ENCODE data around the gene COL25A1.

COL25A1 gene

DNA sequence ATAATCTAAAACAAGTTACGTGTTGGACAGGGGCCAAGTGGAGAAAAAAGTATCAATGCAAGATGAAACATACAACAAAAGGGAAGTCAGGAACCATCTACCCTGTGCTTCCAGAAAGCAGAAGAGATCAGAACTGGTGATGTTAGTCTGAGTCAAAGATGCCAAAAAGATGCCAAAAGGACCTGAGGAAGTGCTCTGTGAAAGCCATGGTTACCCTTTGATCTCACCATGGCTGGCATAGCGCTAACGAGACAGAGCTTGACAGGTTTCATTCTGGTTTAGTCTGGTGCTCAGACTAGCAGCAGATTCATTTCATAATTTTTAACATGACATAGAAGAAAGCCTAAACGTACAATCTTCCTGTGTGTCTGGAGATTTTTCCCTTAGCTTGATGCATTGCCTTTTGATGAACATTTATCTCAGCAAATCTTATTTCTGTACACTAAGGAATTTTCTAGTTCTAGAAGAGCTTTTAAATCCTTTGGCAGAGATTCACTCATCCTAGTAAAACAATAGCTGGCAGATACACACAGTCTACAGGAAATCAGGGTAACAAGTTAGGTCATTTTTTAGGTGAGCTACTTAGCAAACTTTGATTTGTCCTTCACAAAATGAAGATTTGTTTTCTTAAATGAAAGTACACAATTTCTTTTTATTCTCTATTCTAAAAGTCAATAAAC is 87.7 kb downstream of the COL25A1 start:
- DNase-seq (ENCODE audit: low spot score), result no peak

DNA sequence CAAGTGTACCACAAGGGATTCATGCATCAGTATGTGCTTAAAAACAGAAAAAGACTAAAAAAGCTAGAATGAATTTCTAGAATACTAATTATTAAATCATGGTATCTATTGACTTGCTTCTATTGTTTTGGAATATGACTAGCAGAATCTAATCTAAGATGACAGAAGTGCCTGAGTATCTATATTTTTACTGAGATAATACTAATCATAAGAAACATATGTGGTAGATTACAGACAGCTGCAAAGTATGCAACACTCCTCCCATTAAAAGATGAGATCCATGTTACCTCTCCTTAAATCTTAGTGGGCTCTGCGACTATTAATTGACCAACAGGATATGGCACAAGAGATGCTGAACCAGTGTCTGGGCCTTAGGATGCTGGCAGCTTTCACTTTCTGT is 89.4 kb downstream of the COL25A1 start:
- no peak for DNase-seq (ENCODE audit: low spot score)

DNA sequence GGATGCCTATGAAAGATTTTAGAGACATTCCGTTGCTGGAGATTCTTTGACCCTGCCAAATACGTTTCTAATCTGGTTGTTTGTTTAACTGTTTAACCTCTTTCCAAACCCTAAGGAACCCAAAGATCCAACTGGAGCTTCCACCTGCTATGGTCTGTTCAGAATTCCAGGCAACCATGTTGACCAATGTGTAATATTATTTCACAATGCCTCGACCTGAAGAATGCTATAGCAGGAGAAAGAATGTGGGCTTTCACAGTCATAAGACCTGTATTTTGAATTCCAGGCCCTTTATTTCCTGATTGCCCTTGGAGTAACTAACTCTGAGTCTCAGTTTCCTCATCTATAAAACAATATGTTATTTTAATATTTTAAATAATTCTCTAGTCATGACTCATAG is 90.8 kb downstream of the COL25A1 start:
- DNase-seq (ENCODE audit: low spot score), result no peak

DNA sequence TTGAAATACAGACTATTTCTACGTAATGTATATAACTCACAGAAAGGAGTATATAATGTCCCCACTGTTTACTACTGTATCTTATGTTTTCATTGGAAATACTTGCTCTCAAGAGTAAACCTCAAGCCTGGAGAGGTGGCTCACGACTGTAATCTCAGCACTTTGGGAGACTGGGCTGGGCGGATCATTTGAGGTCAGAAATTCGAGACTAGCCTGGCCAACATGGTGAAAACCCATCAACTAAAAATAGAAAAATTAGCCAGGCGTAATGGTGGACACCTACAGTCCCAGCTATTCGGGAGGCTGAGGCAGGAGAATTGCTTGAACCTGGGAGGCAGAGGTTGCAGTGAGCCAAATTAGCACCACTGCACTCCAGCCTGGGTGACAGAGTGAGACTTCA is 92.8 kb downstream of the COL25A1 start:
- DNase-seq (ENCODE audit: low spot score), result no peak

DNA sequence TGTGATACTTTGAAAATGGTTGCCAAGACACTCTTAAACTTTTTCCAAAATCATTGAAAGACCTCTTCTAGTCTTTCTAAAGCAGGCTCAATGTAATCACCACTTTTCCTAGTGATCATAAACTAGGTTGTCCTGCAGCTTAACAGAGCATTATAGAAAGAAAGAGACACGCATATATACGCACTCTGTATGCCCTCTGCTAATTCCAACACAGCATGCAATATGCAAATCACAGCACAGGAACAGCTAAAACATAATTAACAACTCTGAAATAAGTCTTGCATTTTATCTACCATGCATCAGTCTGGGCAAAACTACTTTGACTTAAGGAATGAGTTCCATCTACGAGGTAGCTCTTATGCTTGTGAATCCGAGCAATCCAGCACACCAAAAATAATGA is 94.6 kb downstream of the COL25A1 start:
- DNase-seq (ENCODE audit: low spot score), result no peak

DNA sequence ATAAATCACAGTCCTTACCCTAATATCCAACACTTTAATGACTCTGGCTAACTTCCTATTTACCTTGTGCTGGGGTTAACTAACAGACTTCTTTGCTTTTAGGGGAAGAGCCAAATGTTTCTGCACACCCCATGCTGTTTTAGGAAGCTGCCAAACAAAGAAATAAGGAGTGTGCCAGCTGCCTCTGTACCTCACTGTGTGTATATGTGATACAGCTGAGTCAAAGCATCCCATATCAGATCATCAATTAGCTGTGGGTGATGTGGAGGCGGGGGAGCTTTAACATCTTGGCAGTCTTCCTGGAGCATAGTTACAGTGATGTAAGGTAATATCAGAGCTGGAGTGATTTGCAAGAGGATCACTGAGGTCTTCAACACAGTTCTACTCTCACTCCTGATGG is 95.4 kb downstream of the COL25A1 start:
- peak; percentile 66 for DNase-seq (ENCODE audit: low spot score)

DNA sequence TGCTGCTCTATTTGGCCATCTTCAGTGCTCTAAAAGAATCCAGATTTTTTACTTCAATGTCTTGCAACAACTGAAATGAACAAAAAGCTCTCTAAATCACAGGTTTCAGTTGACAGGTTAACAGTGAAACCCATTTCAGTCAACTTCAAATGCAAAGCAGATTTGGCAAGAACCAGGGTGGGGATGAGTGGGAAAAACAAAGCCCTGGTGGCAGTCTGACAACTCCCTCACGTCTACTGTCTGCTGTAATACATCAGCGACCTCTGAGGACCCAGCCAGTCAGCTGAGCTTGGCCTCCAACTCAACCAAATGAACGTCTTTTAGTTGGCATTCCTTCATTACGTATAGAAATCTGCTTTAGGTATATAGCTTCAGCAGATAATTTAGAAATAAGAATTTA is 95.8 kb downstream of the COL25A1 start:
- DNase-seq (ENCODE audit: low spot score), result no peak

DNA sequence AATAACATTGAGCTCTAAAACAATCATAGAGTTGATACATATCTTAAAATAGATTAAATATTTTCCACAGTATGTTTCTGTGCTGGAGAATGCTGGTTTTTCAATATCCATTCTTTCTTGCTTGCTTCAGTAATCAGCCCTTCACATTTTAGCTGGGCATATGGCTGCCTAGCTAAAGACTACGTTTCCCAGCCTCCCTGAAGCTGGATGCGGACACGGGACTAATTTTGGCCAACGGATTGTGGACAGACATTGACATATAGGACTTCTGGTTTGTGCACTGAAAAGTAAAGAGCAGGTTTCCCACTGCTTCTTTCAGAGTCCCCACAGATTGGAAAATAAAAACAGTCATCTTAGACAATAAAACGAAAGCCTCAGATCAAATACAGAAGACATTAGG is 97.3 kb downstream of the COL25A1 start:
- no peak for DNase-seq (ENCODE audit: low spot score)

DNA sequence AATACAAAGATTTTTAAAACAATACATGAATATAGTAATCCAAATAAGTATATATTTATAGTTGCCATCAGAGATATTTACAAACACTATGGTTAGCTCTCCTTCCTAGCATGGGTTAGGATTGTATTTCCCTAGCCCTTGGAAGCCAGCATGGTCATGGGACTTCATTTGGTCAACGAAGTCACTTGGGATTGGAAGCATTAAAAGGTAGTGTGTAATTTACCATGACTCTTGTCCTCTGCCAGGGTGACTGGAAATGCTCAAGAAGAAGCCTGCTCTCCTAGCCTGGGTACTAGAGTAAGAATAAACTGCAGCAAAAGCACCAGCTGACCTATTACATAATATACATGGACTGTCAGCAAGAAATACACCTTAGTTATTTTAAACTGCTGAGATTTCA is 102.9 kb downstream of the COL25A1 start:
- no peak for DNase-seq (ENCODE audit: low spot score)

DNA sequence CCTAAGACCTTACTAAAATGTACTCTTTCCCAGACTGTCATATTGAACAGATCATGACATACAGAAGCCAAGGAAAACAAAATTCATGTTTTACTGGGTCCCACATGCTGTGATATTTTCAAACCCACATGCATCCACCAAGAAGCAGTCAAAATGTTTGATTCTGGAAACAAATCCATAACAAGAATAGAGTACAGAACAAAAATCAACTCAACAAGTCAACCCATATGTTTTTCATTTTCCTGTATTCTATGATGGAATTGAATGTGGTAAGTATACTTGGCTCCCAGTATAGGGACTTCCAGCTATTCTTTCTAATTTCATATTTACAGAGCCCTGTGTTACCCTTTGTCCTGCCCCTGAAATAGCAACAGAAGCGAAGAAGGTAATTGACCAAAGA is 106.8 kb downstream of the COL25A1 start:
- DNase-seq (ENCODE audit: low spot score), result no peak

DNA sequence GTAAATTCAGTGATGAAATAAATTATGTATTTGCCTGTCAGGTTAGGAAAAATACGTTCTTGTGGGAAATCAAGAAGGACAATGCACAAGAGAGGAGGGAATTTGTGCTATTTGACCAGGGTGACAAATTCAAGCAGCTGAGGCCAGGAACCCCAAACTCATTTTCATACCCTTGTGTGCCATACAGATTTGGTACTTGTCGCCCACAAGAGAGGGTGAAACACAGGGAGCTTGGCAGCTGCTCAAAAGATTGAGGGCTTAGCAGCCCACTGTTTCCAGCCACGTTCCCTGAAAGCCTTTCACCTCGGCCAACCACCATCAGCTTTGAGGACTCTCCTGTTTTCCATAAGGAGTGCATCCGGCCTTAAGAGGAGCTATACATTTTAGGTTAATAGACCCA is 111.2 kb downstream of the COL25A1 start:
- no peak for DNase-seq (ENCODE audit: low spot score)

DNA sequence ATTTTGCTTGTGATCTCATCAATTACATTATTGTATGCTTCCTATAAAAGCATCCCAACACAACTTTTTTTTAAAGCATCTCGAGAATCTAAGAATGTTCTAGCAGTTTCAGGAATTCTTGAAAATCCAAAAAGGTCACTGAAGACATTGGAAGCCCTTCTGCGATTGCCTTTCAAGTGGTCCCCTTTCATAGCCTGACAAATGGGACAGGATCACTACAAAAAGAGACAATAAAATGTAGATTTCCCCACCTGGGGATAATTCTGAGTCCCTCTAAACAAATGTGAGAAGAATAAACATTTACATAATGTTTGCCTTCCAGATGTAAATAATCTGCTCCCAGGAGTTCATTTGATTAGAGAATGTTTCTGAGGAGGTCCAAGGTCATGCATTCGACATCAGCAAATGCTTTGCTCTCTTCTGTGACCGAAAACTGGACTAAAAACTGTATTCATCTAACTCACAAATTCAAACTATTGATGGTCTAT is 116.0 kb downstream of the COL25A1 start:
- no peak for DNase-seq (ENCODE audit: low spot score)

DNA sequence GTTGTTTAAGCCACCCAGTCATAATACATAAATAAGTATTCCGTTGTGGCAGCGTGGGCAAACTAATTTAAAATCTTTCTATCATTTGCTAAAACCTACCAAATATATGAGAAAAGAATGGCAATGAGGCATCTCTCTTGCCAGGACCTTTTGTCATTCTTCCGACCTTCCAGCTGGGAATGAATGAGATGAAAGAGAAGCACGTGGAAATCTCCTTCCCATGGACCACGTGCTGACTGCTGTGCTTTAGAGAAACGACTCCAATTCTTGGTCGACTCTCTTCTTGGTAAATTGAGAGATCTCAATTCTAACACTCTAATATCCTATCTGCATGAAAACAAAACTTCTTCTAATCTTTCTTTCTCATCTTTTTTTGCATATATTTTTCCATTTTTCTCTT is 116.5 kb downstream of the COL25A1 start:
- DNase-seq (ENCODE audit: low spot score), result no peak

DNA sequence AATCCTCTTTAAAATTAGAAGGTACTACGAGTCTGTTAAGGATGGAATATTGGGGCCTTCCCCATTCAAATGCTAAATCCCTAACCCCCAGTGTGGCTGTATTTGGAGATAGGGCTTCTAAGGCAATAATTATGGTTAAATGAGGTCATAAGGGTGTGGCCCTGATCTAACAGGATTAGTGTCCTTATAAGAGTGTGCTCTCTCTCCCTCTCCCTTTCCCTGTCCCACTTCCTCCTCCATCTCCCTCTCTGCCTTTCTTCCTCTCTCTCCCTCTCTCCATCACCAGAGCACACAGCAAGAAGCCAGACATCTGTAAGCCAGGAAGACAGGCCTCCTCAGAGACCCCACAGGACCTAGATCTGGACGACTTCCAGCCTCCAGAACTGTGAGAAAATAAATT is 116.9 kb downstream of the COL25A1 start:
- DNase-seq (ENCODE audit: low spot score), result no peak

DNA sequence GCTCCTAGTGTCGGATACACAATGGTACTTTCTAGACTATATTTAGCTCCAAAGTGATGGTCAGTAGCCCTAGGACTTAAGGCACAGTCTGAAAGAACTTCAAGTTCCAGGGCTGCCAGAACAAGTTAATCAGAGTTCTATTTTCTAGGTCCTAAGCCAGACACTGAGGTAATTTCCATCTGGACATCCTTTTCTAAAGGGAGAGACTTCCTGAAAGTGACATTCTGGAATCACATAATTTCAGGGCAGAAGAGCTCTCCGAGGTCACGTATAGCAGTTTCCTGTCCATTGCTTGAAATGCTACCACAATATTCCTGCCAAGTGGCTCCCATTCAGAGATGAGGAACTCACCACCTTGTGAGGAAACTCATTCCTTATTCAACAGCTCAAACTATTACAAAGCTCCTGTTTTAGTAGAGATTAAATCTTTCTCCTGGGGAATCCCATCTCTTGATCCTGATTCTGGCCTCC is 117.9 kb downstream of the COL25A1 start:
- DNase-seq (ENCODE audit: low spot score), result no peak

DNA sequence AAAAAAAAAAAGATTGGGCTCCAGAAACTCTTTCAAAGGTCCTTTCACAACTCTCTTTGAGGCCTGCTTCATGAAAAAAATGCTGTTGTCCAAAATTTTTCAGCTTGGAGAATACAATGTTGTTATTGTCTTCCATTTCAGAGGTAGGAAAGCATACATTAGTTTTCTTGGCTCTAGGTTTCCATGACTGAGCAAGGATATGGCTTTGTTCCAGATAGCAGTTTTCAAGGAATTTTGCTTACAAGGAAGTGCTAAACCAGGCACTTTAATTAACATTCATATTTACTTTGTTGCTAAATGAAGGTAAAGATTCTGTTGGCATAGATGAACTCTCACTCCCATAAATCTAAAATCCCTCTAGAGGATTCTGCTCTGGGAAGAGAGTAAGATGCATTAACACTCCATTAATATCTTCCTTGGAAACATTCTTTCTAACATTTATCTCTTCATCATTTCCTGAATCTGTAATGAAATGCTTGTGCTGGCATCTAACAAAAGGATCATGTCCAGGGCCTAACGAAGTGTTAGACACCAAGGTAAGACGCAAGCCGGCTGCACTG is 118.4 kb downstream of the COL25A1 start:
- DNase-seq (ENCODE audit: low spot score), result no peak

DNA sequence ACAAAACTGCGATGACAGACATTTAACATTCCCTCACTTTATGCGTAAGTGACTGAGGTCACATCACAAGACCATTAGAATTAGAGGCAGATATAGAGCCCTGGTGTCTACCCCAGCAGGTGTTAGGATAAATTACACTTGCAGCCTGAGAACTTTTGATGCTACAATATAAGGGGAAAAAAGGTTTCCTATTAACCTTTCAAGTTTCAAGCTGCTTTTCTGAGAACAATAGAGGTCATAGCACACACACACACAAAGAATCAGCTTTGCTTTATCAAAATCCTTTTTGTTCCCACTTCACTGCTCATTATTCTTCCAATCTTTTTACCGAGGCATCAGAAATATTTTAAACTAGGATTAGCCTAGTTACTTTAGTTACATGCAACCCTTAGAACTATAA is 119.8 kb downstream of the COL25A1 start:
- DNase-seq (ENCODE audit: low spot score), result no peak

DNA sequence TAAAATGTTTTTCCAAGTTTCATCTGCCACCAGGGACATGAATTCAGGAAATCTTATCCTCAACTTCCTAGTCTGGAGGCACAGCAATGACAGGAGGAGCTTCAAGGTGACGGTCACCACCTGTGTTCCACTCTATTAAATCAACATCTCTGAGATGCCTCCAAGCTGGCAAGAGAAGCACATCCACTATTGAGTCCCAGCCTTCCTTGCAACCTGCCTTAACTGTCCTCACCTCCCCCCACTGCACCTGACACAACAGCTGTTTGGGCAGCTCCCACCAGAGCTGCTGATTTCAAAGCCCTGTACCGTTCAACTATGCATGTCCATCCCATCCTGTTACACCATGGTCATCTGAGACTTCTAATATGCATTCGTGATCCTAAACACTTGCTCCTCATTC is 123.4 kb downstream of the COL25A1 start:
- DNase-seq (ENCODE audit: low spot score), result no peak

DNA sequence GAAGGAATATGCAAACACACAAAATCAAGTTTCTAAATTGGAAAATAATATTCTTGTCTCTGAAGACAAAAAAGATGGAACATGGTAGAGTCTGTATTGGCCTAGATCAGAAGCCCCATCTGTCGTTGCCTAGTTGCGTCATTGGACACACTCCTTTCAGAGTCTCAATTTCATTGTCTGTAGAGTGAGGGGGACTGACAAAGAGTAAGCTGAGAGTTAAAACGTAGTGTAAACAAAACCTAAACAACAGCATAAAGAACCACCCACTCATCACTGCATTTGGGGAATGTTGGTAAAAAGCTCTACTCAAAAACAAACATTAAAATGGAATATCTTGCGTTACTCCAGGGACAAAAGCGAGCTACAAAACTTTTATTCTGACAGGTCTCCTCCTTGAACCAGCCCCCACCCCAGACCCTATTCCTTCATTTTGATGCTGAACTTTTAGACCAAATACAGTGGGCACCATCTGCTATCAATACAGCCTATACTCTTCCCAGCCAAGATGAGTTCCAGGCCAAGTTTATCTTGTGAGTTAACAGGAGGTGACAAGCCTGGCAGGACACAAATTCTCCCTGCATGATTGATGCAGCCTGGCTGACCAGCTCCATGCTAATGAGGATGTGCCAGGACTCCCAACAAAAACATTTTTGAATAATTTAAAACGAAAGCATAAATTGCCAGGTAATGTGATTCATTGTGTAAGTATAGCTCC is 125.2 kb downstream of the COL25A1 start:
- no peak for DNase-seq (ENCODE audit: low spot score)

DNA sequence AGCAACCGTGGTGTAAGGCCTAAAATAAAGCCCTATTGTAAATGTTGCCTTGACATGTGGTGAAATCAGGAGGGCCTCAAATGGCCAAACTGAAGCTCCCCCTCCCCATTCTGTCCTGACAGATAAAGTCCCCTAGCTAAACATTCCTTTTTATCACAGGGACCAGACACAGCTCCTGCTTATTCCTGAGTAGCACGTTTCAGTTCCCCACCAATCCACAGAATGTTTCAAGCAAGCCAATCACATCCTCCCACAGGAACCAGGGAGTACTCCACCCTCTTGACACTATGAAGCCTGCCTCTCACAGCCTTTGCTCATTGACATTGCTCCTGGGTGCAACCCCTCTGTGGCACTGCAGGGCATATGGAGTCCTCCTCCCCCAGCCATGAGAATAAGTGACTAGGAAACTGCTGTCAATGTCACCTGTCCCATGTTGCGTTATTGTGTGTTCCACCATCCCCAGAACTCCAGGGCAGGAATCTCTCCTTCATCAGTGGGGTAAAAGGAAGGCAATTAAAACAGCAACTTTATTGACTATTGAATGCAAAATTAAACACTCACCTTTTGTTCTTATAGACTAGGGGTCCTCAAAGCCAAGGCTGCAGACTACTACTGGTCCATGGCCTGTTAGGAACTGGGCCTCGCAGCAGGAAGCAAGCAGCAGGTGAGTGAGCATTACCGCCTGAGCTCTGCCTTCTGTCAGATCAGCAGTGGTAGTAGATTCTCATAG is 128.1 kb downstream of the COL25A1 start:
- DNase-seq (ENCODE audit: low spot score), result no peak

DNA sequence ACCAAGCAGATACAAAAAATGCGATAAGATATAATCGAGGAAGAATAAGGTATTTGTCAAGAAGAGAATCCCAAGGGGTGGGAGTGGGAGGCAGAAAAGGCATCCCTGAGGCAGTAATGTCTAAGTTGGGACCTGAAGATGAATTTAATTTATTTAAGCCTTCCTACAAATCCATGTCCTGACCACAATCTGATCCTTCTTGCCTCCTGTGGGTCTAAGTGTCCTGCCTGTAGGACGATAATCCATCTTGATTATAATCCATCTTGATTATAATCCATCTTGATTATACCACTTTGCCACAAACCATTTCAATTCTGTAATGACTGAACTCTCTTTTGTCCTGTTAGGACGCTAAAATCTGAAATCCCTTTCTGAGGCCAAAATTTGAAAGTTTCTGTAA is 130.2 kb downstream of the COL25A1 start:
- DNase-seq (ENCODE audit: low spot score), result no peak

DNA sequence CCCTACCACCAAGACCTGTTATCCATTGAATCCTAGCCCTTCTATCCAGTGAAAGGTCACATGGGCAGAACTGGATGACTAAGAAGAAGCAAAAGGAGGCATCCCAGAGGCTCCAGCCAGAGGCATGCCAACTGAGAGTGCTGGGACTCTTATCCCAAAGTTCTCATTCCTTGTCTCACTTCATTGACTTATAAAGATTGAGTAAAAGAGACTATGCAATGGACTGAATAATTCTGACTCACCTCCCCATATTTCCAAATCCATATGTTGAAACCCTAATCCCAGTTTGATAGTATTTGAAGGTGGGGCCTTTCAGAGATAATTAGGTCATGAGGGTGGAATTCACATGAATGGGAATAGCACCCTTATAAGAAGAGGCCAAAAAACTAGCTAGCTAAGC is 131.4 kb downstream of the COL25A1 start:
- DNase-seq (ENCODE audit: low spot score), result no peak

DNA sequence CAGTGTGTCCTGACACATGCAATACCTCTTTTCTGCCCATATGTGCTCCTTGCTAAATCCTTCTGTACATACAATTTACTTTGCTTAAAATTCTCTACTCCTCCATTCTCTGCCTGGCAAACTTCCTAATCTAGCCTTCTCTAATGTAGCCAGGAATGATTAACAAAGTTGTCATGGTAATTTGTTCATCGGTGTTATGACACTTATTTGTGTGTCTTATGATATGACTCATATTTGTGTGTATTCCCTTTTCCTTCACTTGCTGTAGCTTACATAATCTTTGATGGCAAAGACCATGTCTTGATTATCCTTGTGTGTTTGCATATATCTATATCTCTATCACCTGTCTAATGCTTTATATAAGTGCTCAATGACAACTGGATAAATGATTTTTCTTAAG is 133.3 kb downstream of the COL25A1 start:
- no peak for DNase-seq (ENCODE audit: low spot score)

Data from putamen (tissue), 1 donor.